Stomach smooth muscle (tissue), 2 donors: Measurements from ENCODE around the gene SPEG.

ENCODE experiments used
- H3K27ac ChIP-seq: one replicate; pipeline ENCODE4 v1.7.0; 2013; ENCODE audit warnings: mild to moderate bottlenecking, low read length, inconsistent platforms
- H3K27me3 ChIP-seq, 2 donors: one replicate each; pipeline ENCODE4 v1.7.0; 2013; ENCODE audit warnings: low read length in 2 of 2; ENCODE audit not compliant: insufficient read depth in 2 of 2, control insufficient read depth in 1 of 2
- H3K36me3 ChIP-seq, 2 donors: one replicate each; pipeline ENCODE4 v1.7.0; 2013; ENCODE audit warnings: low read length in 2 of 2; ENCODE audit not compliant: control insufficient read depth in 2 of 2, insufficient read depth in 2 of 2
- H3K4me1 ChIP-seq: one replicate; pipeline ENCODE4 v1.7.0; 2013; ENCODE audit warnings: low read length; ENCODE audit not compliant: control insufficient read depth, insufficient read depth
- H3K4me3 ChIP-seq, 2 donors: one replicate each; pipeline ENCODE4 v1.7.0; 2013; ENCODE audit warnings: low read length in 2 of 2
- H3K9ac ChIP-seq, 2 donors: one replicate each; pipeline ENCODE4 v1.7.0; 2013; ENCODE audit warnings: low read length in 2 of 2, mild to moderate bottlenecking in 1 of 2
- H3K9me3 ChIP-seq, 2 donors: one replicate each; pipeline ENCODE4 v1.7.0; 2013; ENCODE audit warnings: low read length in 2 of 2; ENCODE audit not compliant: control insufficient read depth in 2 of 2
- donor health status: healthy.
- donor health status: Pancreatic carcinoma.

Gene SPEG

DNA sequence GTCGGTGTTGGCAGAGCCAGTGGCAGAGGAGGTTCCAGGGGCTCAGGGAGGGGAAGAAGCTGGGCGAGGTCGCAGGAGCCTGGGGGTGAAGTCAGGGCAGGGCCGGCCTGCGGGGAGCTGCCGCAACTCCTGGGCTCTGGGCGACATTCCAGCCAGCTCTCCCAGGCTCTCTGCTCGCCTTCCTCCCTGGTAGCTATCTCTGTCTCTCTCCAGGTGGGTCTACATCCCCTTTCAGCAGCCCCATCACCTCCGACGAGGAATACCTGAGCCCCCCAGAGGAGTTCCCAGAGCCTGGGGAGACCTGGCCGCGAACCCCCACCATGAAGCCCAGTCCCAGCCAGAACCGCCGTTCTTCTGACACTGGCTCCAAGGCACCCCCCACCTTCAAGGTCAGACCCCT, 27.0 kb downstream of the SPEG start:
- Histone ChIP-seq H3K36me3 (peaks cover 30 to 31% of the 10 kb centered on the region in 2 donors), H3K27ac (peak overlapping the region; percentile 100), H3K4me3 (peak overlapping the region in 1 of 2 donors; percentile 69), H3K9ac (peak overlapping the region; percentile 63 to 76), H3K4me1 (peaks cover 94% of the 10 kb centered on the region), H3K9me3 (no peaks in the 10 kb centered on the region), H3K27me3 (no peaks in the 10 kb centered on the region)

DNA sequence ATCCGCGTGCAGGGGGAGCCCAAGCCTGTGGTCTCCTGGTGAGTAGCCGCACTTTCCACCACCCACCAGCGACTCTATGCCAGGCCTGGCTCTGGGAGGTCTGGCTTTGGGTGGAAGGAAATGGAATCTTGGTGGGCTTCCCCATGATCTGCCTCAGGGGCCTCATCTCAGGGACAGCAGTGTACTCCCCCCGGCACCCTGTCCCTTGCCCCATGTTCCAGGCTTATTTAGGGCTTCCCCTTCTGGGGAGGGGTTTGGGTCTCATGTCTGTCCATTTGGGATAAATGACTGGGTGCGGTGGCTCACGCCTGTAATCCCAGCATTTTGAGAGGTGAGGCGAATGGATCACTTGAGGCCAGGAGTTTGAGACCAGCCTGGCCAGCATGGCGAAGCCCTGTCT, 27.7 kb downstream of the SPEG start:
- H3K36me3 ChIP-seq: peaks cover 32% of the 10 kb centered on the region in 2 donors
- peaks cover 94% of the 10 kb centered on the region for H3K4me1 ChIP-seq
- no peaks in the 10 kb centered on the region for H3K27me3 ChIP-seq
- no peaks in the 10 kb centered on the region for H3K9me3 ChIP-seq
- peak overlapping the region; percentile 63 to 76 for H3K9ac ChIP-seq
- H3K4me3 ChIP-seq: peak overlapping the region in 1 of 2 donors; percentile 69
- H3K27ac ChIP-seq: peak overlapping the region; percentile 100

GRCh38 chr2:219464286-219465032, 29.8 kb downstream of the SPEG start:
- H3K36me3 ChIP-seq: peaks cover 27 to 35% of the 10 kb centered on the region in 2 donors
- H3K4me1 ChIP-seq: peaks cover 94% of the 10 kb centered on the region
- no peaks in the 10 kb centered on the region for H3K9me3 ChIP-seq
- peak overlapping the region in 1 of 2 donors; percentile 35 for H3K4me3 ChIP-seq
- H3K9ac ChIP-seq: peak overlapping the region in 1 of 2 donors; percentile 13
- no peaks in the 10 kb centered on the region for H3K27me3 ChIP-seq
- peak overlapping the region; percentile 88 for H3K27ac ChIP-seq

DNA sequence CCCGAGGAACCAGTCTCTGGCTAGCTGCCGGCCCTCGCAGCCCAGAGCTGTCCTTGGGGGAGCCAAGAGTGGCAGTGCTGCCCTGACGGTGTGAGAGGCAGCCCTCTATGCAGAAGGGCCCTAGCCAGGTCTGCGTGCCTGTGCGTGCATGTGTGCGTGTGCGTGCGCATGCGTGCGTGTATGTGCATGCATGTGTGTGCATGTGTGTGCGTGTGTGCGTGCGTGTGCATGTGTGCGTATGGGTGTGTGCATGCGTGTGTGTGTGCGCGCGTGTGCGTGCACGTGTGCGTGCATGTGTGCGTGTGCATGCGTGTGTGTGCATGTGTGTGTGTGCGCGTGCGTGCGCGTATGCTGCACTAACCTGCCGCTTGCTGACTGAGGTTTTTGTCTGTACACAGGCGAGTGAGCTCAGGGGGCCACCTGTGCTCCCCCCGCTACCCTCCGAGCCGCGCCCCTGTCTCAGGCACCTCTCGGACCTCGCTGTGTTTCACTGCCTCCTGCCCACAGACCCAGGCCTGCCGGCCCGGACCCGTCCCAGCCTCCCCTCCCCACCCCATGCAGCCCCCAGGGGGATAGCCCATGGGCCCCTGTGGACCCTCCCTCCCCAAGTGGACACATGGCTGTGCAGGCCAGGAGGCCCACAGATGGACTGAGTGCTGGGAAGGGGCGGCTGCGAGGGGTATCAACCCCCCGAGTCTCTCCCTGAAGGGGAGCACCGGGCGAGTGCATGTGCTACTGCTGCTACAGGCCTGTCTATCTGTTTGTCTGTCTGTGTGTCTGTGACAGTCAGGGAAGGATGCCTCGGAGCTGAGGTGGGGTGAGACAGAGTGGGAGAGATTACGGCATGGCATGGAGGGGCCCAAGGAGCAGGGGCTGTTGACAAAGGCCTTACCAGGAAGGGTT, 31.3 kb downstream of the SPEG start:
- H3K27ac ChIP-seq: peak overlapping the region; percentile 88
- peak overlapping the region in 1 of 2 donors; percentile 29 for H3K4me3 ChIP-seq
- no peak overlapping the region for H3K9ac ChIP-seq
- peaks cover 90% of the 10 kb centered on the region for H3K4me1 ChIP-seq
- H3K27me3 ChIP-seq: no peaks in the 10 kb centered on the region
- no peaks in the 10 kb centered on the region for H3K9me3 ChIP-seq
- H3K36me3 ChIP-seq: peaks cover 38 to 45% of the 10 kb centered on the region in 2 donors

DNA sequence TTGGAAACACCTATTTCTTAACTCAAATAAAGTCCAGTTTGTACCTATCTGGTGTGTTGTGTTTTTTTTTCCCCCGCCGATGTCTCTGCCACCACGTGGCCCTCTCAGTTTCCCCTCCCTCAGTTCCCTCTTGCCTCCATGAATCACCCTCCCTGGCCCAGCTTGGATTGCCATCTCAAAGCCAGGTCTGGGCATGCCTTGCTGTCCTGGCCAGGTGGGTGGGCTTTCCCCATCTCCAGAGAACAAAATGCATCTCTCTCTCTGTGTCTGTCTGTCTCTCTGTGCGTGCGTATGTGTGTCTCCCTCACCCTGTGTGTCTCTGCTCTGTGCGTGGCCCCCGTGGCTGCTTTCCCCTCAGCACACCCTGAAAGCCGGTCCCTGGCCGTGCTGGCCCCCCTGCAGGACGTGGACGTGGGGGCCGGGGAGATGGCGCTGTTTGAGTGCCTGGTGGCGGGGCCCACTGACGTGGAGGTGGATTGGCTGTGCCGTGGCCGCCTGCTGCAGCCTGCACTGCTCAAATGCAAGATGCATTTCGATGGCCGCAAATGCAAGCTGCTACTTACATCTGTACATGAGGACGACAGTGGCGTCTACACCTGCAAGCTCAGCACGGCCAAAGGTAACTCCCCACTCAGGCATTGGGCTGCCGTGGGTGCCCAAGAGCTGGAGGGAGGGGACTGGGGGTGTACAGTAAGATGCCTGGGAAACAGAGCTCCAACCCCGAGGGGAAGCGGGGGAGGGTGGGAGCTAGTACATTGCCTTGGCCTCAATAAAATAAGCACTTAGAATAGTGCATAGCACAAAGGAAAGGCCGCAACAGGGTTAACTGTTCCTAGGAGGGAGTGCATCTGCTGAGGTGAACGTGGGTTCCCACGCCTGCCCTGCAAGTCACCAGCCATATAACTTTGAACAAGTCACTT, 32.4 kb downstream of the SPEG start:
- Histone ChIP-seq H3K27me3 (no peaks in the 10 kb centered on the region), H3K4me1 (peaks cover 78% of the 10 kb centered on the region), H3K4me3 (no peak overlapping the region), H3K9me3 (no peaks in the 10 kb centered on the region), H3K36me3 (peaks cover 37 to 52% of the 10 kb centered on the region in 2 donors), H3K27ac (peak overlapping the region; percentile 88), H3K9ac (no peak overlapping the region)

DNA sequence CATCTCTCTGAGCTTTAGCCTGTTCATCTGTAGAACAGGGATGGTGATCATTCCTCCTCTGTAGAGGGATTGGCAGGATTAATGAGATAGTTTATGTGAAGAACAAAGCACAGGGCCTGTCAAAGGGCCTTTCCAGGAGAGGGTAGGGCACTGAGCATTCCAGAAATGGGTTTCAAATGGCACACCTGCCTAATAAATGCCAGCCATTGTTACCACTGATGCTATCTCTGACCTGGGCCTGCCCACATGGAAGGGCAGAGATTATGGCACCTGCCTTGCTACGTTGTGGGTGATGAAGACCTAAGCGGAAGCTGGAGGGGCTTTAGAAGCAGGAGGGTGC, 33.1 kb downstream of the SPEG start:
- peak overlapping the region; percentile 88 for H3K27ac ChIP-seq

GRCh38 chr2:219468410-219469185, 34.0 kb downstream of the SPEG start:
- H3K4me1 ChIP-seq: peaks cover 71% of the 10 kb centered on the region

More for the DNA sequence above, 33.1 kb downstream of the SPEG start:
- Histone ChIP-seq H3K4me1 (peaks cover 76% of the 10 kb centered on the region), H3K36me3 (peaks cover 36 to 52% of the 10 kb centered on the region in 2 donors), H3K27me3 (no peaks in the 10 kb centered on the region), H3K4me3 (no peak overlapping the region), H3K9me3 (no peaks in the 10 kb centered on the region), H3K9ac (no peak overlapping the region)

DNA sequence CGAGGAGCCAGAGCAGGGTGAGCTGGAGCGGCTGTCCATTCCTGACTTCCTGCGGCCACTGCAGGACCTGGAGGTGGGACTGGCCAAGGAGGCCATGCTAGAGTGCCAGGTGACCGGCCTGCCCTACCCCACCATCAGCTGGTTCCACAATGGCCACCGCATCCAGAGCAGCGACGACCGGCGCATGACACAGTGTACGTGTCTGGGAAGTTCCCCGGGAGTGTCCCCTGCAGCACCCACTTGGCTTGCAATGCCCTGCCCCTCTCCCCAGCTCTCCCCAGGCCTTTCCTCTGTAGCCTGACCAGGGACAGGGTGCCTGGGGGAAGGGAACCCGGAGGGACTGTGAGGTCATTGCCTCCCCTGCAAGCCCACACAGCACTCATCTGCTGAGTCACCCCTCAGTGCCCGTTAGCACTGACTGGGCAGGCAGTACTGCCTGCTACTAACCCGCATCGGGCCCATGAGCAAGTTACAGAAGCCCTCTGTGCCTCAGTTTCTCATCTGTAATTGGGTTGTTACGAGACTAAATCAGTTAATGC, 34.6 kb downstream of the SPEG start:
- Histone ChIP-seq H3K27ac (peak overlapping the region; percentile 88), H3K27me3 (no peaks in the 10 kb centered on the region), H3K36me3 (peaks cover 42 to 55% of the 10 kb centered on the region in 2 donors), H3K9me3 (no peaks in the 10 kb centered on the region), H3K9ac (no peak overlapping the region), H3K4me1 (peaks cover 64% of the 10 kb centered on the region), H3K4me3 (no peak overlapping the region)

More at GRCh38 chr2:219468410-219469185, 34.0 kb downstream of the SPEG start:
- no peak overlapping the region for H3K4me3 ChIP-seq
- no peak overlapping the region for H3K9ac ChIP-seq
- H3K27ac ChIP-seq: peak overlapping the region; percentile 88
- peaks cover 42 to 55% of the 10 kb centered on the region in 2 donors for H3K36me3 ChIP-seq
- H3K27me3 ChIP-seq: no peaks in the 10 kb centered on the region
- no peaks in the 10 kb centered on the region for H3K9me3 ChIP-seq

GRCh38 chr2:219470429-219470828, 35.8 kb downstream of the SPEG start:
- peaks cover 54% of the 10 kb centered on the region for H3K4me1 ChIP-seq
- no peak overlapping the region for H3K4me3 ChIP-seq
- H3K27me3 ChIP-seq: no peaks in the 10 kb centered on the region
- peak overlapping the region; percentile 88 for H3K27ac ChIP-seq
- H3K36me3 ChIP-seq: peaks cover 46 to 50% of the 10 kb centered on the region in 2 donors
- peak overlapping the region in 1 of 2 donors; percentile 13 for H3K9ac ChIP-seq
- no peaks in the 10 kb centered on the region for H3K9me3 ChIP-seq
